ENCODE results near the gene CAMKMT. TPM values are rescaled to one million over a fixed set of nuclear protein-coding genes. Genes with fewer than 3 reads are reported as not detected.

Gene CAMKMT
- polyA plus RNA-seq, 3 donors = 4.7 to 7.8 (median 7.0) TPM

DNA sequence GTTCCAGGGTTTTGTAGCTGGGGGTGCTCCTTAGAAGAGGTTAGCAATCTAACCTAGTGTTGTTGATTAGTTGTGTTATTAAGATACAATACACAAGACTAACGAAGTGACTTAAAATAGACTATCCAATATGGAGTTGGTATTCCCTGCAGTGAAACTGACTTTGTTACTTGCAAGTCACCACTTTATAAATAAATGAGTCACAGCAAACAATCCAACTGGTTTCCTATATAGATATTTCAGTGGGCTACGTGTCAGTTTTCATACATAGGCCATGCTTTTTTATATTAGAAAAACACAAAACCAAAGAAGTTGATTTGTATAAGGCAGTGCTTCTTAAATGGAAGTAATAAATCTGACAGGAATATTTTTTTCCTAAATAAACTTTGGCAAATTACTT lies 274.0 kb downstream of the CAMKMT start:
- peaks cover 0 to 5% of the 10 kb centered on the region in 2 donors for H3K9me3 ChIP-seq (replicated peaks in 1 of 2; ENCODE audit: control insufficient read depth in 1 of 2, insufficient read depth in 1 of 2, low read length in 2 of 2)
- H3K9me3 Mint-ChIP-seq = peaks cover 4 to 19% (median 12%) of the 10 kb centered on the region in 7 donors
- H4K20me1 ChIP-seq (ENCODE audit: insufficient read depth, low read length) = no peaks in the 10 kb centered on the region
- H3K4me2 ChIP-seq (replicated peaks; ENCODE audit: extremely low read depth, low read length, poor library complexity, severe bottlenecking) = no peak overlapping the region
- no peak overlapping the region for H3K27ac ChIP-seq (ENCODE audit: low read depth in 1 of 2, low read length in 2 of 2)
- H3K36me3 Mint-ChIP-seq = peaks cover 0 to 3% of the 10 kb centered on the region in 2 donors
- no peak overlapping the region for H2AFZ ChIP-seq (ENCODE audit: insufficient read depth, low read depth, low read length, poor library complexity, severe bottlenecking)
- no peak overlapping the region for H3K4me3 Mint-ChIP-seq
- H3K79me2 ChIP-seq (ENCODE audit: insufficient read depth, low read length) = no peaks in the 10 kb centered on the region
- H3K4me1 ChIP-seq (ENCODE audit: control insufficient read depth in 1 of 2, insufficient read depth in 2 of 2, low read length in 2 of 2) = no peaks in the 10 kb centered on the region
- DNase-seq = no peak
- H3K4me3 ChIP-seq (replicated peaks in 1 of 3; ENCODE audit: low read depth in 2 of 3, low read length in 3 of 3) = no peak overlapping the region
- TF ChIP-seq, protein P1, sequence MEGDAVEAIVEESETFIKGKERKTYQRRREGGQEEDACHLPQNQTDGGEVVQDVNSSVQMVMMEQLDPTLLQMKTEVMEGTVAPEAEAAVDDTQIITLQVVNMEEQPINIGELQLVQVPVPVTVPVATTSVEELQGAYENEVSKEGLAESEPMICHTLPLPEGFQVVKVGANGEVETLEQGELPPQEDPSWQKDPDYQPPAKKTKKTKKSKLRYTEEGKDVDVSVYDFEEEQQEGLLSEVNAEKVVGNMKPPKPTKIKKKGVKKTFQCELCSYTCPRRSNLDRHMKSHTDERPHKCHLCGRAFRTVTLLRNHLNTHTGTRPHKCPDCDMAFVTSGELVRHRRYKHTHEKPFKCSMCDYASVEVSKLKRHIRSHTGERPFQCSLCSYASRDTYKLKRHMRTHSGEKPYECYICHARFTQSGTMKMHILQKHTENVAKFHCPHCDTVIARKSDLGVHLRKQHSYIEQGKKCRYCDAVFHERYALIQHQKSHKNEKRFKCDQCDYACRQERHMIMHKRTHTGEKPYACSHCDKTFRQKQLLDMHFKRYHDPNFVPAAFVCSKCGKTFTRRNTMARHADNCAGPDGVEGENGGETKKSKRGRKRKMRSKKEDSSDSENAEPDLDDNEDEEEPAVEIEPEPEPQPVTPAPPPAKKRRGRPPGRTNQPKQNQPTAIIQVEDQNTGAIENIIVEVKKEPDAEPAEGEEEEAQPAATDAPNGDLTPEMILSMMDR (IDR thresholded peaks at IDR 0.05) = no peak
- no peak overlapping the region for H3K9ac ChIP-seq (ENCODE audit: insufficient read depth, low read length, poor library complexity, severe bottlenecking)
- no peak overlapping the region for H3K27ac Mint-ChIP-seq
- H3K36me3 ChIP-seq (replicated peaks in 1 of 2; ENCODE audit: control insufficient read depth in 1 of 2, insufficient read depth in 2 of 2, low read length in 2 of 2) = no peaks in the 10 kb centered on the region
- WGBS (ENCODE audit: insufficient coverage) = no CpG with 5 or more reads among the region's 2 CpGs
- no peaks in the 10 kb centered on the region for H3K27me3 ChIP-seq (ENCODE audit: control insufficient read depth in 2 of 2, insufficient read depth in 2 of 2, low read length in 2 of 2)
- H3K27me3 Mint-ChIP-seq (ENCODE audit: low read depth in 3 of 3) = no peaks in the 10 kb centered on the region
- intact Hi-C loops (cut with micrococcal nuclease) = no loop called here
- H3K4me1 Mint-ChIP-seq = no peaks in the 10 kb centered on the region

DNA sequence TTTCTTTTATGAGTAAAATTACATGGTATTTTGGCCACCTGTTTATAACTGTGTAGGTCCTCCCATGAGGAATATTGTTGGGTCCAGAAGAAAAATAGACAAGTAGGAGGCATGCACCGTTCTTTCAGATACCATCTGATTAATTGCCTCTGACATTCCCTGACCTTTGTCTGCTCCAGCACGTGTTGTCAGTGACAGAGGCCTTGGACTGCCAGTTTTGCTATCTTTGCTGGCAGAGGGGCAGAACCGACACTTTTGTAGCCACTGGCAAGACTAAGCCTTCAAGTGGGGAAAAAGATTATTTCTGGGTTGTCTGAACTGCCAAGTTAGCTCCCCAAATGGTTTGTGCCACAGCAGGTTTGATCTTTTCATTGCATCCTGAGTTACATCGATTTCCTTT lies 276.9 kb downstream of the CAMKMT start:
- H2AFZ ChIP-seq (ENCODE audit: insufficient read depth, low read depth, low read length, poor library complexity, severe bottlenecking) = no peak overlapping the region
- 80% methylated on average over 3 of the region's 4 CpGs for WGBS (ENCODE audit: insufficient coverage)
- Mint-ChIP-seq H3K9me3 (peaks cover 0 to 9% (median 4%) of the 10 kb centered on the region in 7 donors), H3K4me3 (no peak overlapping the region), H3K27ac (no peak overlapping the region), H3K36me3 (peaks cover 0 to 3% of the 10 kb centered on the region in 2 donors), H3K27me3 (ENCODE audit: low read depth in 3 of 3) (no peaks in the 10 kb centered on the region), H3K4me1 (no peaks in the 10 kb centered on the region)
- H3K27ac ChIP-seq (ENCODE audit: low read depth in 1 of 2, low read length in 2 of 2) = no peak overlapping the region
- no peak overlapping the region for H3K4me2 ChIP-seq (replicated peaks; ENCODE audit: extremely low read depth, low read length, poor library complexity, severe bottlenecking)
- H3K9me3 ChIP-seq (replicated peaks in 1 of 2; ENCODE audit: control insufficient read depth in 1 of 2, insufficient read depth in 1 of 2, low read length in 2 of 2) = no peaks in the 10 kb centered on the region
- no peaks in the 10 kb centered on the region for H3K79me2 ChIP-seq (ENCODE audit: insufficient read depth, low read length)
- no peak overlapping the region for H3K4me3 ChIP-seq (replicated peaks in 1 of 3; ENCODE audit: low read depth in 2 of 3, low read length in 3 of 3)
- no peak overlapping the region for H3K9ac ChIP-seq (ENCODE audit: insufficient read depth, low read length, poor library complexity, severe bottlenecking)
- H3K27me3 ChIP-seq (ENCODE audit: control insufficient read depth in 2 of 2, insufficient read depth in 2 of 2, low read length in 2 of 2) = no peaks in the 10 kb centered on the region
- H3K36me3 ChIP-seq (replicated peaks in 1 of 2; ENCODE audit: control insufficient read depth in 1 of 2, insufficient read depth in 2 of 2, low read length in 2 of 2) = no peaks in the 10 kb centered on the region
- TF ChIP-seq, protein P1 (IDR thresholded peaks at IDR 0.05) = no peak
- intact Hi-C loops (cut with micrococcal nuclease) = no loop called here
- H3K4me1 ChIP-seq (ENCODE audit: control insufficient read depth in 1 of 2, insufficient read depth in 2 of 2, low read length in 2 of 2) = no peaks in the 10 kb centered on the region
- no peaks in the 10 kb centered on the region for H4K20me1 ChIP-seq (ENCODE audit: insufficient read depth, low read length)
- no peak for DNase-seq
